Middle frontal gyrus (tissue), 1 donor: ENCODE data around the gene MDM4.

Experiments
- DNase-seq: peaks from one replicate; pipeline ENCODE4 v3.0.0-alpha.2; 2015; ENCODE audit warnings: low spot score; ENCODE audit errors: extremely low spot score

The MDM4 gene

GRCh38 chr1:204487256-204487615, 29.0 kb upstream of the MDM4 start:
- DNase-seq: no peak

- no peak for DNase-seq
Observed at GRCh38 chr1:204491655-204492054, 24.6 kb upstream of the MDM4 start.

GRCh38 chr1:204493145-204493983, 22.8 kb upstream of the MDM4 start:
- DNase-seq: no peak

- no peak for DNase-seq
Observed at GRCh38 chr1:204493984-204494280, 22.3 kb upstream of the MDM4 start.

GRCh38 chr1:204494281-204495077, 21.7 kb upstream of the MDM4 start, which contains the start of gene PIK3C2B:
TSS of gene PIK3C2B (minus strand) at chr1:204494805. CDS start at chr1:204469802, 25,003 bp downstream.
- DNase-seq: peak; percentile 72

GRCh38 chr1:204495078-204495753, 21.0 kb upstream of the MDM4 start:
- DNase-seq: no peak

GRCh38 chr1:204495777-204496176, 20.4 kb upstream of the MDM4 start:
- no peak for DNase-seq

GRCh38 chr1:204498981-204499380, 17.2 kb upstream of the MDM4 start:
- no peak for DNase-seq

GRCh38 chr1:204499511-204500468, 16.4 kb upstream of the MDM4 start:
- no peak for DNase-seq

GRCh38 chr1:204502241-204502640, 14.0 kb upstream of the MDM4 start:
- DNase-seq: no peak

GRCh38 chr1:204503122-204503912, 12.9 kb upstream of the MDM4 start:
- peak; percentile 66 for DNase-seq

- no peak for DNase-seq
Observed at GRCh38 chr1:204503913-204504519, 12.2 kb upstream of the MDM4 start.

GRCh38 chr1:204505674-204506200, 10.5 kb upstream of the MDM4 start:
- no peak for DNase-seq

GRCh38 chr1:204506201-204506968, 9.8 kb upstream of the MDM4 start:
- DNase-seq: peak; percentile 84

- peak; percentile 90 for DNase-seq
Observed at GRCh38 chr1:204506969-204507316, 9.3 kb upstream of the MDM4 start.

- DNase-seq: no peak
Observed at GRCh38 chr1:204507317-204508105, 8.7 kb upstream of the MDM4 start.

- no peak for DNase-seq
Observed at GRCh38 chr1:204509186-204509635, 7.0 kb upstream of the MDM4 start.

GRCh38 chr1:204511366-204511765, 4.8 kb upstream of the MDM4 start:
- DNase-seq: no peak
